ENCODE data around the gene SUCLG2. TPM values are rescaled to one million over a fixed set of nuclear protein-coding genes. Genes with fewer than 3 reads are reported as not detected.

SUCLG2 gene
- total RNA-seq, 4 donors from 2014 or later: 38.7 to 42.9 (median 41.3) TPM

DNA sequence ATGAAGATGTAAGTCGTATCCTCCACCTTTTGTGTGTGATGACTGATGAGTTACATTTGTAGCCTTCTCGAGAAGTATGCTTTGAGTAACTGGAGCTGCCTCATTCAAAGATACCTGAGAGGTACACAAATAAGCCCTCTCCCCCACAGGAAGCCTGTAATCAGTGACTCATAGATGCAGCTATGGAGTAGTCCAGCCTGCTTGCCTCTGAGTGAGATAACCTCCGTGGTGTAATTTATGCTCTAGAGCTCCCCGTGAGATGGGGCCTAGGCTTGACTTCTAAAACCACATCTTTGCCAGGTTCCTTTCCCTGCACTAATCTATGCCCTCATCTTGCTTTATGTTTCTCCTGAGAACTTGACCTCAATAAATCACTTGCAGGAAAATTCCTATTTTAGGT is 291.7 kb downstream of the SUCLG2 start:
- intact Hi-C loops (cut with DNase I; ENCODE audit: low total_unique reads): no loop called here

GRCh38 chr3:67361770-67362169 is 292.6 kb downstream of the SUCLG2 start:
- intact Hi-C loops (cut with DNase I; ENCODE audit: low total_unique reads): no loop called here
- TF ChIP-seq POLR2A (IDR thresholded peaks at IDR 0.05): no peak
- TF ChIP-seq, protein P1, sequence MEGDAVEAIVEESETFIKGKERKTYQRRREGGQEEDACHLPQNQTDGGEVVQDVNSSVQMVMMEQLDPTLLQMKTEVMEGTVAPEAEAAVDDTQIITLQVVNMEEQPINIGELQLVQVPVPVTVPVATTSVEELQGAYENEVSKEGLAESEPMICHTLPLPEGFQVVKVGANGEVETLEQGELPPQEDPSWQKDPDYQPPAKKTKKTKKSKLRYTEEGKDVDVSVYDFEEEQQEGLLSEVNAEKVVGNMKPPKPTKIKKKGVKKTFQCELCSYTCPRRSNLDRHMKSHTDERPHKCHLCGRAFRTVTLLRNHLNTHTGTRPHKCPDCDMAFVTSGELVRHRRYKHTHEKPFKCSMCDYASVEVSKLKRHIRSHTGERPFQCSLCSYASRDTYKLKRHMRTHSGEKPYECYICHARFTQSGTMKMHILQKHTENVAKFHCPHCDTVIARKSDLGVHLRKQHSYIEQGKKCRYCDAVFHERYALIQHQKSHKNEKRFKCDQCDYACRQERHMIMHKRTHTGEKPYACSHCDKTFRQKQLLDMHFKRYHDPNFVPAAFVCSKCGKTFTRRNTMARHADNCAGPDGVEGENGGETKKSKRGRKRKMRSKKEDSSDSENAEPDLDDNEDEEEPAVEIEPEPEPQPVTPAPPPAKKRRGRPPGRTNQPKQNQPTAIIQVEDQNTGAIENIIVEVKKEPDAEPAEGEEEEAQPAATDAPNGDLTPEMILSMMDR (IDR thresholded peaks at IDR 0.05): no peak
- DNase-seq (ENCODE audit: low spot score in 2 of 2): no peak
- no peak overlapping the region for H3K4me3 ChIP-seq (ENCODE audit: low read depth, poor library complexity, severe bottlenecking)

More for the DNA sequence above, 291.7 kb downstream of the SUCLG2 start:
- no peak overlapping the region for H3K4me3 ChIP-seq (ENCODE audit: low read depth, poor library complexity, severe bottlenecking)
- WGBS, 2 donors: 51 to 59% methylated on average over 4 of the region's 4 CpGs
- TF ChIP-seq, protein P1 (IDR thresholded peaks at IDR 0.05): no peak
- no peak for TF ChIP-seq POLR2A (IDR thresholded peaks at IDR 0.05)
- no peak for DNase-seq (ENCODE audit: low spot score in 2 of 2)

GRCh38 chr3:67361323-67361722 is 293.1 kb downstream of the SUCLG2 start:
- no peak for TF ChIP-seq POLR2A (IDR thresholded peaks at IDR 0.05)
- TF ChIP-seq, protein P1 (IDR thresholded peaks at IDR 0.05): no peak
- no peak for DNase-seq (ENCODE audit: low spot score in 2 of 2)
- WGBS, 2 donors: 46 to 56% methylated on average over 5 of the region's 5 CpGs
- no peak overlapping the region for H3K4me3 ChIP-seq (ENCODE audit: low read depth, poor library complexity, severe bottlenecking)
- intact Hi-C loops (cut with DNase I; ENCODE audit: low total_unique reads): no loop called here

DNA sequence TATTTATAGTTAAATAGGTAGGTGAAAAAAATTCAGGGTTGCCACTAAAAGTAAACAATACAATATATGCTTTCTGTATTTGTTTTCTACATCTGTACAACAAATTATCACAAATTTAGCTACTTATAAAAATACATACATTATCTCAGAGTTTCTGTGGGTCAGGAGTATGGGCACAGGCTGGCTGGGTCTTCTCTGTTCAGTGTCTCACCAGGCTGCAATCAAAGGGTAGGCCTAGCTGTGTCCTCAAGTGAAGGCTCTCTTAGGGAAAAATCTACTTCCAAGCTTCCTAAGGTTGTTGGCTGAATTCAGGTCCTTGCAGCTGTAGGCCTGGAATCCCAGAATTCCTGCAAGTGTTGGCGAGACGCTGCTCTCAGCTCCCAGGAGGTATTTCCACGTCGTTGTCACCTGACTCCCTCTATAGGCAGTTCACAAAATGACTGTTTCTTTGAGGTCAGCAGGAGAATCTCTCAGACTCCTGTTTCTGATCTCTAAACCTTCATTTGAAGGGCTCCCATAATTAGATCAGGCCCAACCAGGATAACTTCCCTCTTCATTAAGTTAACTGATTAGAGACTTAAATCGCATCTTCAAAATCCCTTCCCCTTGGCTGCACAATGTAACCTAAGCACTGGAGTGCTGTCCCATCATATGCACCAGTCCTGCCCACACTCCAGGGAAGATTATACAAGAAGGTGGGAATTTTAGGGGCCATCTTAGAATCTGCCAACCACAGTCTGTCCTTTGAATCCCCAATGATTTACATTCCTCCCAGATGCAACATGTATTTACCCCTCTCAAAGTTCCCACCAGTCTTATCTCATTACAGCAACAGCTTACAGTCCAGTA is 296.6 kb downstream of the SUCLG2 start:
- no peak for TF ChIP-seq POLR2A (IDR thresholded peaks at IDR 0.05)
- TF ChIP-seq, protein P1 (IDR thresholded peaks at IDR 0.05): no peak
- no peak overlapping the region for H3K4me3 ChIP-seq (ENCODE audit: low read depth, poor library complexity, severe bottlenecking)
- intact Hi-C loops (cut with DNase I; ENCODE audit: low total_unique reads): no loop called here
- no peak for DNase-seq (ENCODE audit: low spot score in 2 of 2)
- WGBS, 2 donors: 23 to 26% methylated on average over 5 of the region's 5 CpGs

- no peak for DNase-seq (ENCODE audit: low spot score in 2 of 2)
- H3K4me3 ChIP-seq (ENCODE audit: low read depth, poor library complexity, severe bottlenecking): no peak overlapping the region
- TF ChIP-seq POLR2A (IDR thresholded peaks at IDR 0.05): no peak
- TF ChIP-seq, protein P1 (IDR thresholded peaks at IDR 0.05): no peak
- intact Hi-C loops (cut with DNase I; ENCODE audit: low total_unique reads): no loop called here
Measured at GRCh38 chr3:67349551-67350174, 304.7 kb downstream of the SUCLG2 start.
